ENCODE measurements around the gene GFY.

Gene GFY

DNA sequence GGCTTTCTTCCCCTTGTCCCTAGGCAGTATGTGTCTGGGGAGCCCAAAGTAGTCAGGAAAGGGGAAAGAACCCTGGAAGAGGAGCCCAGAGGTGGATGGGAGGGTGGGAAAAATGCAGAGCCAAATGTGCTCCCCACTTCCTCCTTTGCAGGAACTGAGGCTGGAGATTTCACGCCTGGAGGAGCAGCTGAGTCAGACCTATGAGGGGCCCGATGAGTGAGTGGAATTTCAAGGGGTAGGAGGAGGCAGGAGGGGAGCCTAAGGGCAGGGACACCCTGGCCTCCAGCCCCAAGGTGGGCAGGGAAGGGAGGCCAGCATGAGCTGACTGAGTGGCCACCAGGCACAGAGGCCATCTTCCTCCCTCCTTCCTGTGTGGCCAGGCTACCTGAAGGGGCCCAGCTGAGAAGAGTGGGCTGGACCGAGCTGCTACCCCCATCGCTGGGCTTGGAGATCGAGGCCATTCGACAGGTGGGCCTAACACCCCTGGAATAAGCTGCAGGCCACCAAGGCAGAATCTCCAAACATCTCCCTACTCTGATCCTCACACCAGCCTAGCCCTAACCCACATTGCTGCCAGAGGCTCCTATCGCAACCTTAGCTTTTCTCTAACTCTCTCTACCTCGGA is 16.3 kb upstream of the GFY start:
- no peak for DNase-seq (ENCODE audit: low spot score)

DNA sequence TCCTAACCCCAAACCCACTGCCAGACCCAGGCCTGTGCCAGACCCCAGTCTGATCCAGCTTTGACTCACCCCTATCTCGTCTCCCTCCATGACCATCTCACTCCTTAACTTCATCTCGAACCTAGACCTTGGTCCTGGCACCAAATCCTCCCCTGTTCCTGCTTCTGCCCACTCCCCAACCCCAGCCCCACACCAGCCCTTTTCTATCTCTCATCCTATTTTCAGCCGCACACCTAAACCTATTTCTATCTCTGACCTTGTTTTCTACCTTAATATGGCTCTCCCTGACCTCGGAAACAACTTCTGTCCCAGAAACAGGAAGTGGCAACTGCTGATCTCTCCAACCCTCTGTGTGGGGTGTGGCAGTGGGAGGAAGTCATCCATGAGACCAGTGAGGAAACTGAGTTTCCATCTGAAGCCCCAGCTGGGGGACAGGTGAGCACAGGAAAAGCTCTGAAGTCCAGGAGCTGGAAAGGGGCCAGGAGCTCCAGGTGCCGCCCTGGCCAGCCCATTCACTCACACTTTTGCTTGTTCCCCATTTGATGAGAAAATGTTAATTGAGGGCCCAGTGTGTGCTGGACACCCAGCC is 15.7 kb upstream of the GFY start:
- DNase-seq (ENCODE audit: low spot score), result no peak

DNA sequence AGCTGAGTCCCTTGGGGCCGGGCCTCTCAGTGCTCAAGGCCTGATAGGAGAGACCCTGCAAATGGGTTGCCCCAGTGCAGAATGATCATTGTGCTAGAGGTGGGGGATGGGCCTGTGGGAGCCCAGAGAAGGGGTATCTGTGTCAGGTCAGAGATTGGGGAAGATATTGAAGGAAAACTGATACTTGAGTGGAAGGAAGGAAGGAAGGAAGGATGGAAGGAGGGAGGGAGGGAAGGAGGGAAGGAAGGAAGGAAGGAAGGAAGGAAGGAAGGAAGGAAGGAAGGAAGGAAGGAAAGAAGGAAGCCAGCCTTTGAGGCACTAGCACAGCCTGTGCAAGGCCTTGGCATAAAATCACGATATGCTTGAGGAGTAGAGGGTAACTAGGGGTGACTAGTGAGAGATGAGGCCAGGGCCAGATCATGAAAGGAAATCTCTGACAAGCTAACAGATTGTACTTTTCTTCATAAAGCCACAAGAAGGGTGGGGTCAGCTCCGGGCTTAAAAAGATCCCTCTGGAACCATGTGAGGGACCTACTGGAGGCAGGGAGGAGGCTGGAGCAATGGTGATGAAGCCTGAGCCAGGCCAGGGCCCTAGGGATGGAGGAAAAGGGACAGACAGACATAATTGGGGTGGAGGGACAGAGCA is 13.4 kb upstream of the GFY start:
- no peak for DNase-seq (ENCODE audit: low spot score)

DNA sequence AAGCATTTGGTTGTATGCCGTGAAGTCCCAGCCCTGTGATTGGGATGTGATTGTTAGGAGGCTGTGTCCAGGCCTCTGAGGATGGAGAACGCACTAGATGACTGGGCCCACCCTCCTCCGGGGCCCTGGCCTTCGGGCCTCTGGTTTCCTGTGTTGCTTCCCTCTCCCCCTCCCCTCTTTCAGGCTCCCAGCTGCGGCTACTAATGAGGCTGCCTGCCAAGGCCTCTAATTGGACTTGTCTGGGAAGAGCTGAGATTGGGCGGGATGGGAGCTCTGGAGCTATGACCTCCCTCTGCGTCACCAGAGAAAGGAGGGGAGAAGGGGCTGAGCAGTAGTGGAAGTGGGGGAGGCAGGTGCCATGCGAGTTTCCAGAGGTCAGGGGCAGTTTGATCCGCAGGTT is 11.8 kb upstream of the GFY start:
- DNase-seq (ENCODE audit: low spot score), result no peak

DNA sequence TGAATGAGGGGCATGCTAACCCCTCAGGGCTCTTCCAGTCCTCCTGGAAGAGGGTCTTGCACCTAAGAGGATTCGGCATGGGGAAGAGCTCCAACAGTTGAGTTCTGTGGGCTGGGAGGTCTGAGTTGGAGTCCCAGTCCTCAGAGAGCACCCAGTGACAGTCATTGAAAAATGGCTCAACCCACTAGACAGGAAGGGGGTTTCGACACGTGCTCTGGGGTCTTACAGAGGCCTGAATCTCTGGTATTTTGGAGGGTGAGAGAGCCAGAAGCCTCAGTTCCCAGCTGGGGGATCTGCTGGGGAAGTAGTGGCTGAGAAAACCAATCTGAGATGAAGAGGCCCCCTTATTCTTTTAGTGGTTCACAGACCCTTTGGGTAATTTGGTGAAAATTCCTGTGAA is 10.9 kb upstream of the GFY start:
- no peak for DNase-seq (ENCODE audit: low spot score)

DNA sequence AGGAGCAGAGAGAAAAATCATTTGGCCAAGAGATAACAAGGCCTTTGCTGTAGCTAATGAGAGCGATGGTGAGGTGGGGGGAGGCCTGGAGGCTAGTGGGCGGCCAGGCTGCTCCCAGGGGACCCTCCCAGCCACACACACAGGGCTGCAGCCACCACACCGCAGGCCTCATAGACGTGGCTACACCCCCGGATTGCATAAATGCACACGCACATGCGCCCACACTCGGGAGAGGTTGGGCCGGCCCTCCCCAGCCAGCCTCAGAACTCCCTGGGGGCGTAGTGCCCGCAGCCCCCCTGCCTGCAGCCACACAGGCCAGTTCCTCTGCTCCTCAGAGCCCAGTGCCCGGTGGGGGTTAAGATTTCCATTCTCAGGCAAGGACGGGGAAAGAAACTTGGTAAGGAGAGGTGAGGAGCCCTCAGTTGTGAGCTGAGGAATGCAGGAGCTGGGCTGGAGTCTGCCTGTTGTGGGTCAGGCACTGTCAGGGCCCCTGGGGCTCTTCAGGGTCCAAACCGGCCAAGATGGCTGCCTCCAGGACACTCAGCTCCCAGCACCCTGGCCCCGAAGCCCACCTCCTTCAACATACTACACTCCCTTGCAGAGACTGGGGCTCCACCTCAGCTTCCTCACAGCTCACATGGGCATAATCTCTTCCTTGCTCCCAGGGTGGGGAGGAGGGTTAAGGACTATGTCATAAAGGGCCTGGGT is 9.9 kb upstream of the GFY start:
- DNase-seq (ENCODE audit: low spot score), result no peak

DNA sequence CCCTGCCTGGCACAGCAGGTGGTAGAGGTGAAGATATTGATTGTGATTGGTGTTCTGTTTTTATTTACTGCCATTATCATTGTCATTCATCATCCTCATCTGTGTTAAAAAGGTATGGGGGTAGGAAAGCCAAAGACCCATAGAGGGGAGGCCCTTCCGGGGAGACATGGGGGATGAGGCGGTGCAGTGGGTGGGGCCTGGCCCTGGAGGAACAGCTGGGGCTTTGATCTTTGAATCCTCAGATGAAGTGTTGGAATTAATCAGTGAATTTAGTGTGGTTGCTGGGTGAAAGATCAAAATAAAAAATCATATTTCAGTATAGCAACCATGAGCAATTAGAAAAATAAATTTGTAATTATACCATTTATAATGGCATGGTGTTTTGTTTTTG is 9.4 kb upstream of the GFY start:
- no peak for DNase-seq (ENCODE audit: low spot score)

DNA sequence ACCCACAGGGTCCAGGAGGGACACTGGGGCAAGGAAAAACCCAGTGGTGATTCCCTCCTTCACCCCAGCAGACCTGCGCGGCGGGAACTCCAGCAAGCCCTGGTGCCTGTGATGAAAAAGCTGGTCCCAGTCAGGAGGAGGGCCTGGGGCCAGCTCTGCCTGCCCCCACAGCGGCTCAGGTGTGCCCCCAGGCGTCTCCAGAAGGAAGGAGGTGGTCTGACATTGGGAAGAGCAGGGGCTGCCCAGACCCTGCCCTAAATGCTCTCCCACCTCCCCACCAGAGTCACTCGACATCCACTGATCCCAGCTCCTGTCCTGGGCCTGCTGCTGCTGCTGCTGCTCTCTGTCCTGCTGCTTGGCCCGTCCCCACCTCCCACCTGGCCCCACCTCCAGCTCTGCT is 8.1 kb upstream of the GFY start:
- no peak for DNase-seq (ENCODE audit: low spot score)

DNA sequence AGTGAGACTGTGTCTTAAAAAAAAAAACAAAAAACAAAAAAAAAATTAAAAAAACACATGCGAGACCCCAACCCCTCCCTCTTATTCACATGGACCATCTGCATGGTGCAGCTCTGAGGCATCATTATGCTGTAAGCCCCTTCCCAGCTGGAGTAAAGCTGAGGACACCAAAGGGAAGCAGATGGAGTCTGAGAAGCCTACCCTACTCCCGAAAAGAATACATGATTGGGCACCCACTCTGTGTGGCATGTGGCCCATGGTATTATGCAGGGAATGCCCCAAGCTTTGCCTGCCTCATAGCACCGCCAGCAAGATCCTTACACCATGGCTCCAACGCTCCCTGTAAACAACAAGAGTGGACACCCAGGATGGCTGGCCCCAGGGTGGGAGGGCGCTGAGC is 6.7 kb upstream of the GFY start:
- no peak for DNase-seq (ENCODE audit: low spot score)

DNA sequence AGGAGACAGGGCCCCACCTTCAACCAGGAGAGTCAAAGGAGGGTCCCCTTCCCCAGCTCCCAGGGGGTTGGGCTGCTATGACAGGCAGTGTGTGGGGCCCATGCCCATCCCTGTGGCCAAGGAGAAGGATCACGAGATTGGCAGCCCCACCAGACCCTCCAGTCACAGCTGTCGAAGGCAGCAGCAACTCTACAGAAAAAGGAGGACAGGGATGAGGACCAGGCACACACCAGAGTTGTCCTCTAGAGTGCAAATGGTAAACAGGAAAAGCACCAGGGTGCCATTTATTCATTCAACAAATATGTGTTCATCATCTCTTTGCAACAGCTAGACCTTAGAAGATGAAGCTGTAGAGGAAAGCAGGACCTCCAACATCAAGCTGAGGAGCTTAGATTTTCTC is 6.0 kb upstream of the GFY start:
- no peak for DNase-seq (ENCODE audit: low spot score)

DNA sequence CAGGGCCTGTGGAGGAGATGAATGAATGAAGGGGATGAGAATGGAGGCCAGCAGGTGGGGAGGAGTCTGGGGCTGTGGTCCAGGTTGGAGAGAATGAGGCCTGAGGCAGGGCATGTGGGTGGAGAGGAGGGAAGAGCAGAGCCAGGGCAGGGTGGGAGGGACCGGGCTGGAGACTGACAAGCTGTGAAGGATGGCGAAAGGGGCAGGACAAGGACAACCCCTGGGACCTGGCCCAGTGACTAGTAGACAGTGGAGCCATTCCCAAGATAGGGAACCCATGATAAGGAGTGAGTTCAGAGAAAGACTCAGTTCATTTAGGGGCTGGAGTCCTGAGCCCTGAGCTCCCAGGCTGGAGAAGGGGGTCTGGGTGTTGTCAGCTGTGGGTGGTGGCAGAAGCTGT is 5.0 kb upstream of the GFY start:
- DNase-seq (ENCODE audit: low spot score), result no peak

DNA sequence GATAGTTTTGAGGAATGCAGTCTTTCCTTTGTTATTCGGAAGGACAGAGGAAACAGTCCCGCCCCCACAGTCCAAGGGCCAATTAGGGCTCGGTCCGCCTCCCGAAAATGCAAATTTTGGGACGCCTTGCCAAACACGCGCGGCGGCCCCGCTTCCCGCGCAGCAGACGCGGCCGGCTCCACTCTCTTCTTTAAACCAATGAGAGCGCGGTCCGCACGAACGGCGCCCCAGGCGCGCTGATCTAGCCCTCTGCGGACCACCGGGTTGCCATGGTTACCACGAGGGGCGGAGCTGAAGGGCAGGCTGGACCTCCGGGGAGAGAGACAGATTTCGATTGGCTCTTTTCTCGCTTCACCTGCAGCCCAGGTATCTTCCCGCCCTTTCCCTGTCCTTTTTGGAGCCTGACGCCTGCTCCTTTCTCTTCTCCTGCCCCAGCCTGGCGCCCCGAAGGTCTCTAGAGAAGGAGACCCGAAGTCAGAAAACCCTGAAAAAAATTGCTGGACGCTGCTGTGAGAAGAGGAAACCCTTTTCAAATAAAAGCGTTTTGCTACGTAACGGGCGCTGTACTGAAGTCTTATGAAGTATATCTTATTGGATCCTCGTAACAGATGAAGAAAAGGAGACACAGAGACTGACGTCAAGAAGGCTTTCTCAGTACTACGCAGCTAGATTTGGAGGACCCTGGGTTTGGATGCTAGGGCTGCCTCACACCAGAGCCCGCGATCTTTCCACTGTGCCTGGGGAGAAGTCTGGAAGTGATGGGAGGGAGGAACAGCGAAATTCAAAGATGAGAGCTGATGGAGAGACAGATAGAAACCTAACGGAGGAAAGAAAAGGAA is 3.9 kb upstream of the GFY start:
- DNase-seq (ENCODE audit: low spot score), result peak; percentile 69

DNA sequence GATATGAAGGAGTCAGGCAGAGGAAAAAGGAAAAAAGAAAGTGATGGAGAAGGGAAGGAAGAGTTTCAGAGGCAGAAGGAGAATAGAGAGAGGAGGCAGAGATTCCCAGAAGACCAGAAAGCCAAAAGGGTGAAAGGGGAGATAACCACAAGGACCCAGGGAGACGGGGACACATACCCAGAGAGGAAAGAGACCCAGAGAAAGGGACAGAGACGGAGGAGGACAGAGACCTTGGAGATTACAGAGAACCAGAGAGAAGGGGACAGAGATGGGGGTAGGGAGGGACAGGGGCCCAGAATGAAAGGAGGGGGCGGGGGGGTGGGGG is 3.3 kb upstream of the GFY start:
- DNase-seq (ENCODE audit: low spot score), result no peak

DNA sequence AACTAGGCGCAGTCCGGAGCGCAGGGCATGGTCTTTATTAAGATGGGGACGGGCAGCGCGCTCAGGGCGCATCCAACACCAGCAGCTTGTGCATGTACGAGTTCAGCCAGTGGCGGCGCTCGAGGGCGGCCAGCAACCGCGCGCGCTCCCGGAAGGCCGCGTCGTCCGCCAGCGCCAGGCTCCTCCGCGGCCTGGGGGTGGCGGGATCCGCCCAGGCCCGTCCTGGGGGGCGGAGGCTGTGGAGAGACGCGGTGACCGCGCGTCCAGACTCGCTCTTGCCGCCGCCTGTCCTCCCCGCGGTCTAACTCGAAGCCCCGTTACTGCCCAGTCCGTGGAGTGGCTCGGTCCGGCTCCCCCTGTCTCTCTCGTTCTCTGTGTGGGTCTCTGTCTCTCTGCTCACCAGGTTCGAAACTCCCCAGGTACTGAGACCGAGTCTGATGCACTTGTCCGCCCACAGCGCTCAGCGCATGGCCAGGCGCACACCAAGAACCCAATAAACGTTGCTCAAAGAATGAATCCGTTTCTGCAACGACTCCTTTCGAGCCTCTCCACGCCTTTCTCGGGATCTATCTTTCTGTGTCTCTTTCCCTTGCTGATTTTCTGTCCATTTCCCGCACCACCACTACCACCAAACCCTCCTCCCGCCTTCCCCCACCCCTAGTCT is 2.6 kb upstream of the GFY start:
- peak; percentile 45 for DNase-seq (ENCODE audit: low spot score)

DNA sequence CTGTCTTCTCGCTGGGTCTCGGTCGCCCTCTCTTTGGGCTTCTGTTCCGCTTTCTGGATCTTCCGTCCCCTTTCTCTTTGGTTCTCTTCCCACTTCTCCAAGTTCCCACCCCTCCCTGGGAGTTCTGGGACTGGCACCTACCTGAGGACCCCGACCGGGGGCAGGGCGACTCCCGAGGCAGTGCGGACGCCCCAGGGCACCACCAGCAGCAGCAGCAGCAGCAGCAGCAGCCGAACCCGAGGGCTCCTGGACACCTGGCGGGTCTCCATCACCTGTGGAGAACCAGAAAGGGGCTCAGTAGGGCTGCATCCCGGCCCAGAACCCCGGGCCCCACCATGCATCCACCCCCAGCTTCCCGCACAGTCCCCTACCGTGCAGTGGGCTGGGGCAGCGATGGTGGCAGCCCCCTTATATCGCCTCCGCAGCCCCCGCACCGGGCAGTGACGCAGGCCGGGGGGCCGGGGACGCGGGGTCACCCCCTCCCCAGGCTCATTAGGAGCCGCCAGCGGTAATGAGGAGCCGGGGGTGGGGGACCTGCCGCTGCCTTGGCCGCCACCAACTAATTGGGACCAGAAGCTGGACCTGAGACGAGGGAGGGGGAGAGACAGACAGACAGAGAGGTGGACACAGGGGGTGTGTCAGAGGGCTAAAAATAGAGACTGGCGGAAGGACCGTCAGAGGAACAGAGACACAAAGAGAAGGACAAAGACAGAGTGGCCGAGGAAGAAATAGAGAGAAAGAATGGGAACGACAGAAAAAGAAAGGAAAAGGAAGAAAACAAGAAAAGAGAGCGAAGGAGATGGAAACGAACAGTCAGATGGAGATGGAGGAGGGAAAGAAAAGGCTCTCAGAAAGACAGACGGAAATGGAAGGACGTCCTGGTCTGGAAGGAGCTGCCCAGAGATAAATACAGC is 1.9 kb upstream of the GFY start, which contains the start of gene PTH2:
Gene PTH2, minus strand, starts transcription at position 371 of the 914 bp plus-strand sequence. Its CDS starts 102 bp downstream, at position 269.
- no peak for DNase-seq (ENCODE audit: low spot score)

DNA sequence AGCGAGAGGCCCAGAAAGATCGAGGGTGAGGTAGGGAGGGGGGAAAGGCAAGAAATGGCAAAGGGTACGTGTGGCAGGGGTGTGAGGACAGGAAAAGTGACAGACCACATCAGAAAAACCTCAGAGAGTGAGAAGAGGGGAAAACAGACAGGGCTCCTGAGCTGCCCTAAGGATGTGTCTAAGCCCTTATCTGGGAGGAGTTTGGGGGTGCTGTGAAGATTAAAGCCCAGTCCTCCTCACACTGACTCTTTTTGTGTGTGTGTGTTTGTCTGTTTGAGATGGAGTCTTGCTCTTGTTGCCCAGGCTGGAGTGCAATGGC is 1.2 kb upstream of the GFY start:
- no peak for DNase-seq (ENCODE audit: low spot score)

DNA sequence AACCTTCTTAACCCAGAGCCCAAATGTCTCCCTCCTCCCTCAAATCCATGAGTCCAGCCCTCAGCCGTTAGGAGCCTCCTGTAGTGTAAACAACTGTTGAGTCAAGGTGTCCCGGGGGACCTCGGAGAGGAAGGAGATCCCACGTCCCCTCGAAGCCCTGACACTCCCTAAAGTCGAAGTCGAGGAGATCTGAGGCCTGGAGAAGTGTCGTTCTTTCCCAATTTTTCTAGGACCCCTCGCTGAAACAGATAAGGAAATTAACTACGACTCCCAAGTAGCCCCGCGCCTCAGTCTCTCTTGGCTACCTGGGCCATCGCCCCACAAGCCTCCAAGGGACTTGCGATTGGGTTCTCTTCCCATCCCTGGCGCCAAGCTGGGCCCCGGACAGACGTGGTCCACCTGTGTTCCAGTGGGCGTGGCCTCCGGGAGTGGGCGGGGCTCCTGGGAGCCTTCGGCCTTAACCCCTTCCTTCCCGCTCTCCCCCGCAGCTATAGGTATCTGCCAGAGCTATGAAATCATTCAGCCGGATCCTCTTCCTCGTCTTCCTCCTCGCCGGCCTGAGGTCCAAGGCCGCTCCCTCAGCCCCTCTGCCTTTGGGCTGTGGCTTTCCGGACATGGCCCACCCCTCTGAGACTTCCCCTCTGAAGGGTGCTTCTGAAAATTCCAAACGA is 869 bp downstream of the GFY start:
- peak; percentile 65 for DNase-seq (ENCODE audit: low spot score)

DNA sequence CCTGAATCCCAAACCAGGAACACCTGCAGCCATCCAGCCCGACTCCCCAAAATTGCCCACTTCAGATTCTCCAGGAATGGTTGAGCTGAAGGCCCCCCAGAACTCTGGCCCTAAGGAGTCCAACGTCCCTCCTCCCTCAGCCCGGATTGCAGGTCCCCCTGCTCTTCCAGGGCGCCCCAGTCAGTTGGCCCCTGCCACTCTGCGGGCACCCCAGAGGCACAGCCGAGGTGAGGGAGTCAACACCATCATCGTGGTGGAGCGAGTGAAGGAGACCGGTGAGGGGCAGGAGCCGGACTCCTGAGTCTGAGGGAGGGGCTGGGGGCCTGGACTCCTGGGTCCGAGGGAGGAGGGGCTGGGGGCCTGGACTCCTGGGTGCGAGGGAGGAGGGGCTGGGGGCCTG is 2.2 kb downstream of the GFY start:
- no peak for DNase-seq (ENCODE audit: low spot score)

DNA sequence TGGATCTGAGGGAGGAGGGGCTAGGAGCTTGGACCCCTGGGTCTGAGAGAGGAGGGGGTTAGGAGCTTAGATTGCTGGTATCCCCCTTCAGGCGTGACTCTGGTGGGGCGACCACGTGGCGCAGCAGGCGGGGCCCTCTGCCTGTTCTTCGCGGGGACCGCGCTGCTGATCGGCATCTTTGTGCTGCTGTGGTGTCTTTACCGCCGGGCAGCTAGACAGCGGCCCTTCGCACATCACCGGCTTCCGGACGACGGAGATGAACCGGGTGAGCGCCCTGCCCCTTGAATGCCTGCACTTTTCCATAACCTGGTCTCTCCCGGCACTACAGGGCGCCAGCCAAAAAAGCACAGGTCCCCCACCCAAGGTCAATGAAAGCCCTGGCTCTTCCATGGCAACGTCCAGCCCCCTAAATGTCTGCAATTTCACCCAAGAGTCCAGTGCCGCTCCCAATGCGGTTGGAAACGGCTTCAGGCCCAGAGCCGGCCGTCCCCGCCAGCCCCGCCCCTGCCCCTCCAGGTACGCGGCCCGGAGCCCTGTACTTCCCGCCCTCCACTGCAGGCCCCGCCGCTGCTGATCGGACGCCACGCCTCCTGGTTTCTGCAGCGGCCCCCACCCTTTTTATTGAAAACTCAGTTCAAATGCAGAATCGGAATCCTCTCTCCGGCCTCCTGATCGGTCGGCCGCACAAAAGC is 2.8 kb downstream of the GFY start:
- DNase-seq (ENCODE audit: low spot score), result peak; percentile 66

All from SW480 (cell line).